GM10847 (cell line): ENCODE results near the gene DNAH7.

Experiments used
- POLR2A ChIP-seq: IDR thresholded peaks from 2 replicates; pipeline ENCODE4 v1.6.1; 2011; ENCODE audit not compliant: insufficient read length; ENCODE audit errors: extremely low read depth

The DNAH7 gene

DNA sequence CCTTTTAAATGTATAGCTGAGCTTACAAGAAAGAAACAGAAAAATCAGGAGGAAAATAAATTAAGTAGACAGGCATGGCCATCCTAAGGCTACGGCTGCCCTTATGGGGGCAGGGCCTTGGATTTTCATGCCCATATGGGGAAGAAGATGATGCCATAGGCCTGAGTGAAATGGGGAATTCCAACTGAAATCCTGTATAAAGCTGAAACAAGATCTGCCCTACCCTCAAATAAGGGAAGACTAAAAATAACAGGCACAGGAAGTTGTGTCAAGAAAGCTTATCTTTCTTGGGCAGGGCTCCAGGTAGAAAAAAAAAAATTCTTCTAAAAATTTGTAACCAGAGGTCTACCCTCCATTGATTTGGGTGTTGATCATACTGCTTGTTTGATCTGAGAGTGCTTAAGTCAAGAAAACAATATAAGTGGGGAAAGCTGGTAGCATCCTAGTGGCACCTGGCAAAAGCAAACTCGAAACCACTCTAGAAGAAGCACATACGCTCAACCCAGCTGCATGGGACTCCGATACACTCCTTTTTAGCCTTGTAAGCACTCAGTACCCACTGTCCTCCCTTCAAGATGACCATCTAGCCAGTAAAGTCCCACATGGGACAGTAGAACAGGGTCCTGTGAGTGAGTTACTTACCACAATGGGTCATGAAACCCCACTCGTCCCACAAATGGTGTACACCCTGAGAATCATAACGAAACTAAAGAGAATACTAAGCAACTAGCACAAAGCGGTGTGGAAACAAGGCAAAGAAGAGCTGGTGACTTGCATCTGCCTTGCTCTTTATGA is 22.3 kb downstream of the DNAH7 start:
- TF ChIP-seq POLR2A = no peak

GRCh38 chr2:196041786-196042185 is 26.9 kb downstream of the DNAH7 start:
- TF ChIP-seq POLR2A = no peak

GRCh38 chr2:196040218-196040617 is 28.4 kb downstream of the DNAH7 start:
- TF ChIP-seq POLR2A = no peak

GRCh38 chr2:196036442-196036841 is 32.2 kb downstream of the DNAH7 start:
- no peak for TF ChIP-seq POLR2A

- TF ChIP-seq POLR2A = no peak
Measured at GRCh38 chr2:196018037-196018436, 50.6 kb downstream of the DNAH7 start.

GRCh38 chr2:196012314-196012713 is 56.3 kb downstream of the DNAH7 start:
- TF ChIP-seq POLR2A = no peak

- TF ChIP-seq POLR2A = no peak
Measured at GRCh38 chr2:196000551-196000950, 68.1 kb downstream of the DNAH7 start.

GRCh38 chr2:195998070-195998469 is 70.6 kb downstream of the DNAH7 start:
- no peak for TF ChIP-seq POLR2A

GRCh38 chr2:195995499-195995898 is 73.1 kb downstream of the DNAH7 start:
- no peak for TF ChIP-seq POLR2A

GRCh38 chr2:195993623-195994022 is 75.0 kb downstream of the DNAH7 start:
- no peak for TF ChIP-seq POLR2A

- no peak for TF ChIP-seq POLR2A
Measured at GRCh38 chr2:195985741-195986140, 82.9 kb downstream of the DNAH7 start.

GRCh38 chr2:195984923-195985726 is 83.5 kb downstream of the DNAH7 start:
- no peak for TF ChIP-seq POLR2A

DNA sequence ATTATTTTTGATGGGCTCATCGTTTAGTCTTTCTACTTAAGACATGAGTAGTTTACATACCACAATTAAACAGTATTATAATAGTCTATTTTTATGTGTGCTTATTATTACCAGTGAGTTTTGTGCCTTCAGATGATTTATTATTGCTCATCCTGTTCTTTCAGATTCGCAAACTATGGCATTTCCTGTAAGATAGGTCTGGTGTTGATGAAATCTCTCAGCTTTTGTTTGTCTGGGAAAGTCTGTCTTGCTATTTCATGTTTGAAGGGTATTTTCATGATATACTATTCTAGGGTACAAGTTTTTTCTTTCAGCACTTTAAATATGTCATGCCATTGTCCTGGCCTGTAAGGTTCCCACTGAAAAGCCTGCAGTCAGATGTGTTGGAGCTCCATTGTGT is 101.3 kb downstream of the DNAH7 start:
- TF ChIP-seq POLR2A = no peak

DNA sequence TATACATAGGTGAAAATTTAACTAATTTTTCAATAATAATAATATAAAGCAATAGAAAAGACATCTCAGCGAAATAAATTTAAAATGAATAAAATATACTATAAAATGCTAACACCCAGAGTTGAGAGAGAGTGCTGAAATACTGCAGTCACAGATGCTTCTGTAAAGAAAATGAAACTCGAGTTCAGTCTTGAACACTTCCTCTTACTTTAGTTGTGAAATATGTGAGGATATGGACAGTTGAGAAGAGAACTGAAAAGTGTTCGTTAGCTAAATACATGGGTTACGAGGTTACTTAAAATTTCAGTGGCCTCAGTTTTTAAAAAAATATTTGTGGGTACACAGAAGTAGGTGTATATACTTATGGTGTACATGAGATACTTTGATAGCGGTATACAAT is 106.8 kb downstream of the DNAH7 start:
- no peak for TF ChIP-seq POLR2A

GRCh38 chr2:195959341-195959740 is 109.3 kb downstream of the DNAH7 start:
- no peak for TF ChIP-seq POLR2A

DNA sequence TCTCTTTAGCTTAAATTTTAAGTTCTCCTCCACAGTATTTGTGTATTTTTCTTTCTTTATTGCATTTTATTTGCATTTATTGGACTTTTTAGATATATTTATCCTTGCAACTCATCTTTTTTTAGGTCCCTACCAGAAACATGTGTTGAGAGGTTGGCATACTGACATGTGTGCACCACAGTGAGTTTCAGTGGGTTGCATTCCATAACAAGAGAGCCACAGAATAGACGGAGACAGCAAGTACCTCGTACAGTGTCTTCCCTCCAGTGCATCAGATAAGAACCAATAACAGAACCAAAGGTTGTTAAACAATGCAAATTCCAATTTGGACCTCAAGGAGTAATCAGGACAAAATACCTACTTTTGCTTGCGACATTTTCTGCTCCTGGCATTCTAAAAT is 111.9 kb downstream of the DNAH7 start:
- no peak for TF ChIP-seq POLR2A

DNA sequence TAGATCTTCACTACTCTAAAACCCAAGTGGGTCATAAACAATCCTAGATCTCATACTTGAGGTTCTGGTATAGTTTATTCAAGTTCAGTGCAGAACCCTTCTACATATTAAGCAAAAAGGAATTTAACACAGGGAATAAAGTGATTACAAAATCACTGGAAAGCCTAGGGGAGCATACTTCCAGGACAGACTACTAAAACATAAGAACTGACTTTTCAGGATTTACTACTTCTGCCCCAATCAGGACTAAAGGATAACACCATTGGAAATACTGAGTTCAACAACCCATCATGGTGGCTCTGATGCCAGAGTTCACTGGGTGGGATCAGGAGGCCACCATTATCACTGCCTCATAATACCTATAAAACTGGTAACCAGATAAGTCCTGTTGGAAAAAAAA is 123.6 kb downstream of the DNAH7 start:
- no peak for TF ChIP-seq POLR2A

DNA sequence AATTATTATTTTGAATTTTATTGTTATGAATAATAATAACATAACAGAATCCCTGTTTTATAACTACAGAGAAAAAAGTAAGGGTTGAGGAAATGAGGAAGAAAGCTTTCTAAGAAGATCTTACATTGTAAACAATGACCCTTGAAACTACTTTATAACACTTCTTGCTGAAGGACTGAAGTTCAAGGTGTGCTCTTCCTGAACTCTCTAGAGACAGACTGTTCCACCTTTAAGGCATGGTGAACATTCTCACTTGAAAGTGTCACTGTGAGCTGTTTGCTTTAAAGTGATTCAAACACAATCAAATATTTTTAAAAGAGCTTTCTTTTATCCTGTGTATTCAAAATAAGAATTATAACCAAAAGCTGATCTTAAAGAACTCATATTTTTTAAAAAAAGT is 131.5 kb downstream of the DNAH7 start:
- no peak for TF ChIP-seq POLR2A
